ENCODE data around the gene PRPF8.
"Not testable (repeated sequence)": the region's sequence is repeated elsewhere in the genome, so short reads cannot be mapped to it uniquely, and the experiment has no call there.

The PRPF8 gene

GRCh38 chr17:1724351-1724868 lies 39.7 kb upstream of the PRPF8 start, which contains the start of gene WDR81:
Gene WDR81 (plus strand): TSS chr17:1724704. CDS start chr17:1724960, 256 bp downstream.
- Mint-ChIP-seq H3K4me1 (ENCODE audit: low read depth) (peaks cover 35% of the 10 kb centered on the region), H3K36me3 (ENCODE audit: low read depth) (peaks cover 6% of the 10 kb centered on the region), H3K9me3 (no peaks in the 10 kb centered on the region), H3K4me3 (peak within 1 kb of the TSS; percentile 79), H3K27me3 (no peaks in the 10 kb centered on the region), H3K27ac (peak within 1 kb of the TSS; percentile 79)

GRCh38 chr17:1722022-1722421 lies 37.4 kb upstream of the PRPF8 start:
- H3K36me3 Mint-ChIP-seq (ENCODE audit: low read depth); H3K4me3 Mint-ChIP-seq: not testable (repeated sequence)
- peaks cover 41% of the 10 kb centered on the region for H3K4me1 Mint-ChIP-seq (ENCODE audit: low read depth)

DNA sequence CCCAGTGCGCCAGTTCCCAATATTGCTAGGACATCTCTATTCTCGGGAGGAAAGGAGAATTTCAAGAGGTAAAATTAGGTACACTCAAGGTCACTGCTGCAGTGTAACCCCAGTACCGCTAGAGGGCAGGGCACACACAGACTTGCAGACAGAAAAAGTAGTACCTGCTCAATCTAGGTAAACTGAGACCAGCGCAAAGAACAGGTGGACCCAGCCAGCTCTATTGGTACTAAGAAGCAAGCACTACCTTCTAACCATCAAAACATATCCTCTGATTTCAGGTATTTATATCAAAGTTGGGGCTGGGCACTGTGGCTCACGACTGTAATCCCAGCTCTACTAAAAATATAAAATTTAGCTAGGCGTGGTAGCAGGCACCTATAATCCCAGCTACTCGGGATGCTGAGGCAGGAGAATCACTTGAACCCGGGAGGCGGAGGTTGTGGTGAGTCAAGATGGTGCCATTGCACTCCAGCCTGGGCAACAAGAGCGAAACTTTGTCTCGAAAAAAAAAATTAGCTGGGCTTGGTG lies 36.3 kb upstream of the PRPF8 start:
- H3K27me3 Mint-ChIP-seq: no peaks in the 10 kb centered on the region
- no peaks in the 10 kb centered on the region for H3K36me3 Mint-ChIP-seq (ENCODE audit: low read depth)
- H3K9me3 Mint-ChIP-seq: no peaks in the 10 kb centered on the region
- no peak overlapping the region for H3K4me3 Mint-ChIP-seq
- peaks cover 43% of the 10 kb centered on the region for H3K4me1 Mint-ChIP-seq (ENCODE audit: low read depth)
- no peak overlapping the region for H3K27ac Mint-ChIP-seq

More at GRCh38 chr17:1722022-1722421, 37.4 kb upstream of the PRPF8 start:
- H3K9me3 Mint-ChIP-seq, H3K27ac Mint-ChIP-seq, H3K27me3 Mint-ChIP-seq: not testable (repeated sequence)

DNA sequence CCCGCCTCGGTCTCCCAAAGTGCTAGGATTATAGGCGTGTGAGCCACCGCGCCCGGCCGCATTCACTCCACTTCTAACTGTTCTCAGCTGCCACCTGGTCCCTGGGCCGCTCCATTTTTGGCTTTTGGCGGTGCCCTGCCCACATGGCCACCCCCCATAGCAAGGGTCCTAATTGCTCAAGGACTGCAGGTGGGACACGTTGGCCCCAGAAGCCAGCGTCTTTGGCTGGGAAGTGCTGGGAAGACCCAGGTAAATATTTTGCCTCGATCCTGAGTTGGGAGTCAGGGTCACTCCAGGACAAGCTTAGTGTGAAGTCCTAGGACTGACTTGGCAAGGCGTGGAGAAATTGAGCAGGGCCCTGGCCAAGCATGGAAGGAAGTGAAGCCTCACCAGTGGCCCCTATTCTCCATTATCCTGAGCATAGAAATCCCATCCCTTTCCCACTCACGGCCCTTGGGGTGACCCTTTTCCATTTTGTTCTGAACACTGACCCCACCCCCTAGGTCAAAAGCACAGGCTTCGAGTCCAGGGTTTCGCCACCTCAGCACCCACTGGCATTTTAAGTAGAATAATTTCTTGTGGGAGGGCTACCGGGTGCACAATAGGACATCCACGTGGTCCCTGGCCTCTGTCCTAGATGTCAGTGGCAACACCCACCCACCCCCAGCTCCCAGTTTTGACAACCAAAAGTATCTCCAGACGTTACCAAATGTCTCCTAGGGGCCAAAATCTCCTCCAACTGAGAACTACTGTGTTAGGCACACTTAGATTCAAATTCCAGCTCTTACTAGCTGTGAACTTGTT lies 33.9 kb upstream of the PRPF8 start:
- Mint-ChIP-seq H3K9me3 (no peaks in the 10 kb centered on the region), H3K36me3 (ENCODE audit: low read depth) (no peaks in the 10 kb centered on the region), H3K4me3 (peak overlapping the region; percentile 88), H3K4me1 (ENCODE audit: low read depth) (peaks cover 39% of the 10 kb centered on the region), H3K27me3 (peaks cover 3% of the 10 kb centered on the region), H3K27ac (peak overlapping the region; percentile 31)

GRCh38 chr17:1716912-1717695 lies 32.4 kb upstream of the PRPF8 start:
- Mint-ChIP-seq H3K4me3 (peak overlapping the region; percentile 88), H3K27ac (peak overlapping the region; percentile 97), H3K9me3 (no peaks in the 10 kb centered on the region), H3K4me1 (ENCODE audit: low read depth) (peaks cover 35% of the 10 kb centered on the region), H3K36me3 (ENCODE audit: low read depth) (peaks cover 8% of the 10 kb centered on the region), H3K27me3 (peaks cover 8% of the 10 kb centered on the region)

GRCh38 chr17:1716076-1716911 lies 31.6 kb upstream of the PRPF8 start:
- Mint-ChIP-seq H3K27ac (peak overlapping the region; percentile 97), H3K4me3 (peak overlapping the region; percentile 88), H3K27me3 (peaks cover 15% of the 10 kb centered on the region), H3K36me3 (ENCODE audit: low read depth) (peaks cover 8% of the 10 kb centered on the region), H3K4me1 (ENCODE audit: low read depth) (peaks cover 39% of the 10 kb centered on the region), H3K9me3 (no peaks in the 10 kb centered on the region)

- Mint-ChIP-seq H3K4me3 (peak overlapping the region; percentile 88), H3K4me1 (ENCODE audit: low read depth) (peaks cover 41% of the 10 kb centered on the region), H3K27ac (peak overlapping the region; percentile 26), H3K9me3 (no peaks in the 10 kb centered on the region), H3K36me3 (ENCODE audit: low read depth) (peaks cover 8% of the 10 kb centered on the region), H3K27me3 (peaks cover 21% of the 10 kb centered on the region)
These were observed 31.1 kb upstream of the PRPF8 start for GRCh38 chr17:1715803-1716075.

DNA sequence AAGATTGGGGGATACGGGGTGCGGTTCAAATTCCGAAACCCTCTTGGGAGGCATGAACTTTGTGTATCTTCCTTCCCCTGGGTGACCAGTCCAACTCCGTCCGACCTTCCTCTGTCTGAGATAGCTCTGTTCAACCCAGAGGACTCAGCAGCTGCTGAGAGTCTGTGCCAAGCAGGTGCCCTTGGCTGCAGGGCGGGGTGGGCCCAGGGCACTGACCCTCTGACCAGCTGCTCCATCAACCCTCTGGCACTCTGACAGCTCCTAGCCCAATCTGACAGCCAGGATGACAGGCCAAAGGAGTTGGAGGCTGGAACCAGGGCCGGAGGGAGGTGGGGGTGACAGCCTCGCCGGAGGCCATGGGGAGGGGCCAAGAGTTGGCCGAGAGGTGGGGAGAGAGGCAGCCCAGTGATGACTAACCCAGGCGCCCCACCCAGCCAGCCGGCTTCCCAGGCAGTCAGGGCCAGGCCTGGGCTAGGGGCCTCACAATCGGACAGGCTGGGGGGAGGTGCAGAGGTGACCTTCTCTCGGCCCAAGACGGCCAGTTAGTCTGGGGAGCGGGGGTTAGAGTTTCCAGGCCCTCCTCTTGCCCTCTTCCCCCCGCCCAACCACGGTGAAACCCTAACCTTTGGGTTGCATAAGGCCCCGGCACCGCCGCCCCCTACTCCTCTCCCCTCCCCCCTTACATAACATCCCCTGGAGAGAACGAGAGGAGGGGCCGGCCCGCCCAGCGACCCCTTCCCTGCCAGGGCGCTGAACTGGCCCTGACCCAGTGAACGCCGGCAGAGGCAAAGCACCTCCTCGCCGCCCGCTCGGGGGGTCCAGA lies 30.5 kb upstream of the PRPF8 start:
- Mint-ChIP-seq H3K27ac (no peak overlapping the region), H3K27me3 (peaks cover 22% of the 10 kb centered on the region), H3K4me1 (ENCODE audit: low read depth) (peaks cover 43% of the 10 kb centered on the region), H3K4me3 (peak overlapping the region; percentile 88), H3K9me3 (no peaks in the 10 kb centered on the region), H3K36me3 (ENCODE audit: low read depth) (peaks cover 8% of the 10 kb centered on the region)

DNA sequence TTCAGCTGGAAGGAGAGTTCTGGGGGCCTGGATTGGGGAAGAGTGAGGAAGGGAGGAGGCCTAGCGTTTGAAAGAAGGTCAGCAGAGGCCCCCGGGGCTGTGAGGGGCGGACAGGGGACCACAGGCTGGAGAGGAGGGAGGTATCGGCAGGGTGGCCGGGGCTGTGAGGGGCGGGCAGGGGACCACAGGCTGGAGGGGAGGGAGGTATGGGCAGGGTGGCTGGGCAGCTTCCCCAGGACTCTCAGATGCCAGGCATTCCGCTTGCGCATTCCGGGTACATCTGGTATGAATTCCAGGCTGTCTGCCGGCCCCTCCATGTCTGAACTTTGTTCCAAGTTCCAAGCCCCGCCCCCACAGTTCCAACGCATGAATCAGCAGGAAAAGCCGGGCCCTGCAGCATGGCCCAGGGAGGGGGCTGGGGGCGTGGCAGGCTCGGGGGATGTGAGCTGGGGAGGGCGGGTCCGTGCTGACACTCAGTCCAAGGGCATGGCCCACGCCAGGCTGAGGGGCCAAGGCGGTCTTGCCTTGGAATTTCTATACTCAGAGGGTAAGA lies 29.8 kb upstream of the PRPF8 start:
- Mint-ChIP-seq H3K4me3 (peak overlapping the region; percentile 28), H3K27me3 (peaks cover 22% of the 10 kb centered on the region), H3K4me1 (ENCODE audit: low read depth) (peaks cover 43% of the 10 kb centered on the region), H3K36me3 (ENCODE audit: low read depth) (peaks cover 8% of the 10 kb centered on the region), H3K27ac (no peak overlapping the region), H3K9me3 (no peaks in the 10 kb centered on the region)

DNA sequence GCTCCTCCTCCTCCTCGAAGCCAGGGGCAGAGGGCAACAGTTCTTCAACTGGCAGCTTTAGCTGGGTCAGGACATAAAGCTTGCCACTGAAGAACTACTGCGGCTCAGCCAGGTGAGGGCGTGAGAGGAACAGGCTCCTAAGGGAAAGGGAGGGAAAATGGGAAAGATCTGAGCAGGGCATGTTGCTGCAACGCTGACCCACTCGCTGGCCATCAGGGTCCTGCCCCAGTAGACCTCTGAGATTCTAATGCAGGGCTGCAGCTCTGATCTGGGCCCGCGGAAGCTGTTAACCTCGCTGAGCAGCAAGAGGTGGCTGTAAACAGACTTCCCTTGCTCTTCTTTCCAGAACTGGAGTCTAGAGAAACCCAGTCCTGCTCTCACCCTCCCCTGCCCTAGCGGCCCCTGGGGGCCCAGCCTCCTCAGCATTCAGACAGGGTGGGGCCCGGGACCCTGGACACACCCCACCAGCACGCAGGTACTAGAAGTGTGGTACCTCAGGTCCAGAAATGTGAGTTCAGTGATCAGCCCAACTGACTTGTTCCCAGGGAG lies 29.3 kb upstream of the PRPF8 start:
- Mint-ChIP-seq H3K9me3 (no peaks in the 10 kb centered on the region), H3K4me3 (peak overlapping the region; percentile 28), H3K27me3 (peaks cover 25% of the 10 kb centered on the region), H3K27ac (no peak overlapping the region), H3K4me1 (ENCODE audit: low read depth) (peaks cover 43% of the 10 kb centered on the region), H3K36me3 (ENCODE audit: low read depth) (peaks cover 8% of the 10 kb centered on the region)

DNA sequence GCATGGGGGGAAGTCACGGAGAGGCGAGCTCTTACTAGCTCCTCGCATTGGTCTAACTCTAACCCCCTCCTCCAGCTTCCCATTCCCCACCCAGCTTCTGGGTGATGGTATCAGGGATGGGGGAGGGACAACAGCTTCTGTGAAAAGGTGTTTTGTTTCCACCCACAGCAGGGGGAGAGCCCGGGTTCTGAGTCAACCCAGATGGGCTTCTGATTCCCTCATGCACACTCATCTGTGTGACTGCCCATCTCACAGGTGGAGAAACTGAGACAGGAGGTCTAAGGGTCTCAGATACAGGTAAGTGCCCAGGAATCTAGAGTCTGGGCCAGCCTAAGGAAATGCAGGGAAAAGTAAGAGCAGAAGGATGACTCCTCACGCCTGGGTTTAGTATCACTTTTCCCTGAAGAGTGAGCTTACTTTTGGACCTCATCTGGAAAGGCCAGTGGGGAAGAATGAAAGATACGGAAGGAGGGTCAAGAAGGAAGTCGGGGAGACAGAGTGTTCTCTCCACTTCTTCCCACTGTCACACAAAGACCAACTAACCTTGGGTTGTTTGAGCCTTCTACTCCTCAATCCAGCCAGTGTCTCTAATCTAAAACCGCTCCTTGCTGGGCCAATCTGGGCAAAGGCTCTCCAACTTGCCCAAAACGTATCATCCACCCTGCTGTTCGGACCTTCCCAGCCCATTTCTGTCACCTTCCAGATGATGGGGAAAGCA lies 28.7 kb upstream of the PRPF8 start:
- Mint-ChIP-seq H3K27me3 (peaks cover 28% of the 10 kb centered on the region), H3K4me1 (ENCODE audit: low read depth) (peaks cover 42% of the 10 kb centered on the region), H3K36me3 (ENCODE audit: low read depth) (peaks cover 8% of the 10 kb centered on the region), H3K9me3 (no peaks in the 10 kb centered on the region), H3K27ac (no peak overlapping the region), H3K4me3 (no peak overlapping the region)

DNA sequence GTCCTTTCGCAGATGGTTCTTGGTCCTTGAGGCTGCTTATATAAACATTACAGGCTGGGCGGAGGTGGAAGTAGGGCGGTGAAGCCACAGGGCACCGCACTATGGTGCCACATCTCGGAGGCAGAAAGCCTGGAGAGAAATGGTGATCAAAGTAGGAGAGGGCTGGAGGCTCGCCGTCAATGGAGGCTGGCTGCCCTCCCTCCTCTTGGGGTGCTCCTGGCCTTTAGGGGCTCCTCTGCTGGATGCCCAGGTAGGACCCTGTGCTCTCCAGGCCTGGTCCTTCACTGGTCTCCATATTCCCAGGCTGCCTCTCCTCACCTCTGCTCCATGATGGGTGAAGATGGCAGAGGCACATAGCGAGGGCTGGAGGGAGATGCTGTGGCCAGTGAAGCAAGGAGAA lies 27.6 kb upstream of the PRPF8 start:
- H3K27me3 Mint-ChIP-seq: peaks cover 34% of the 10 kb centered on the region
- H3K36me3 Mint-ChIP-seq (ENCODE audit: low read depth): peaks cover 8% of the 10 kb centered on the region

GRCh38 chr17:1711804-1712203 lies 27.1 kb upstream of the PRPF8 start:
- no peak overlapping the region for H3K27ac Mint-ChIP-seq
- H3K4me1 Mint-ChIP-seq (ENCODE audit: low read depth): peaks cover 27% of the 10 kb centered on the region
- H3K4me3 Mint-ChIP-seq: no peak overlapping the region
- H3K27me3 Mint-ChIP-seq: peaks cover 36% of the 10 kb centered on the region
- H3K9me3 Mint-ChIP-seq: no peaks in the 10 kb centered on the region
- peaks cover 8% of the 10 kb centered on the region for H3K36me3 Mint-ChIP-seq (ENCODE audit: low read depth)

More for the DNA sequence above, 27.6 kb upstream of the PRPF8 start:
- Mint-ChIP-seq H3K4me3 (no peak overlapping the region), H3K9me3 (no peaks in the 10 kb centered on the region), H3K4me1 (ENCODE audit: low read depth) (peaks cover 31% of the 10 kb centered on the region), H3K27ac (no peak overlapping the region)
